Measurements from ENCODE around the gene SRI. TPM values are rescaled to one million over a fixed set of nuclear protein-coding genes. Genes with fewer than 3 reads are reported as not detected.

SRI gene
- total RNA-seq, 1 donor from 2014 or later: 136 TPM

DNA sequence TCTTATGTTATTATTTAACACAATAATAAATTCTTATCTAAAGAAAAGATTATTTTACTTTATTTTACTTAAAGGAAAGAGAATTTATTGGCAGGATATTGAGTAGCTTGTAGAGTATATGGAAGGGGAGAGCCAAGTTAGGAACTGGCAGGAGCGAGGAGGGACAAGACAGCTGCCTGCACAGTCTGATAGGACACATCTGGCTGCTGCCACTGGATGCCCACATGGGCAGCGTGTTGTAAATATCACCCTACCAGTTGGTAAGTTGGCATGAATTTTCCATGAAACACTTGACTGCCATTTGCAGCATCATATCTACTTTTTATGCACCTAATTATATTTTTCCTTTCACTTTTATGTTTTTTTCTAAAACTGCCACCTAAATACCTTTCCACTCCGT is 19.6 kb downstream of the SRI start:
- H3K27me3 ChIP-seq: no peaks in the 10 kb centered on the region
- DNase-seq (ENCODE audit: low spot score): no peak
- peak overlapping the region; percentile 49 for H3K27ac ChIP-seq
- no peaks in the 10 kb centered on the region for H3K79me2 ChIP-seq (ENCODE audit: low read depth)
- peaks cover 31% of the 10 kb centered on the region for H3K4me1 ChIP-seq
- H3K27ac Mint-ChIP-seq: no peak overlapping the region
- H3K4me3 Mint-ChIP-seq: no peak overlapping the region
- H3K9me3 Mint-ChIP-seq: no peaks in the 10 kb centered on the region
- no peaks in the 10 kb centered on the region for H3K27me3 Mint-ChIP-seq (ENCODE audit: insufficient read depth, low read depth)
- peaks cover 18% of the 10 kb centered on the region for H3K4me1 Mint-ChIP-seq
- no peak overlapping the region for H3K9ac ChIP-seq
- H2AFZ ChIP-seq (replicated peaks): no peak overlapping the region
- H3K4me2 ChIP-seq: peak overlapping the region; percentile 68
- peaks cover 22% of the 10 kb centered on the region for H3K36me3 Mint-ChIP-seq
- H4K20me1 ChIP-seq (ENCODE audit: low read depth): no peaks in the 10 kb centered on the region
- H3K9me3 ChIP-seq (ENCODE audit: low read depth): no peaks in the 10 kb centered on the region
- TF ChIP-seq EZH2phosphoT487 (IDR thresholded peaks at IDR 0.05) (no peak), EZH2 (IDR thresholded peaks at IDR 0.05) (no peak)
- TF ChIP-seq, protein P1, sequence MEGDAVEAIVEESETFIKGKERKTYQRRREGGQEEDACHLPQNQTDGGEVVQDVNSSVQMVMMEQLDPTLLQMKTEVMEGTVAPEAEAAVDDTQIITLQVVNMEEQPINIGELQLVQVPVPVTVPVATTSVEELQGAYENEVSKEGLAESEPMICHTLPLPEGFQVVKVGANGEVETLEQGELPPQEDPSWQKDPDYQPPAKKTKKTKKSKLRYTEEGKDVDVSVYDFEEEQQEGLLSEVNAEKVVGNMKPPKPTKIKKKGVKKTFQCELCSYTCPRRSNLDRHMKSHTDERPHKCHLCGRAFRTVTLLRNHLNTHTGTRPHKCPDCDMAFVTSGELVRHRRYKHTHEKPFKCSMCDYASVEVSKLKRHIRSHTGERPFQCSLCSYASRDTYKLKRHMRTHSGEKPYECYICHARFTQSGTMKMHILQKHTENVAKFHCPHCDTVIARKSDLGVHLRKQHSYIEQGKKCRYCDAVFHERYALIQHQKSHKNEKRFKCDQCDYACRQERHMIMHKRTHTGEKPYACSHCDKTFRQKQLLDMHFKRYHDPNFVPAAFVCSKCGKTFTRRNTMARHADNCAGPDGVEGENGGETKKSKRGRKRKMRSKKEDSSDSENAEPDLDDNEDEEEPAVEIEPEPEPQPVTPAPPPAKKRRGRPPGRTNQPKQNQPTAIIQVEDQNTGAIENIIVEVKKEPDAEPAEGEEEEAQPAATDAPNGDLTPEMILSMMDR (IDR thresholded peaks at IDR 0.05): no peak
- H3K36me3 ChIP-seq: no peaks in the 10 kb centered on the region
- H3F3A ChIP-seq (ENCODE audit: low read depth): peaks cover 22% of the 10 kb centered on the region
- H3K4me3 ChIP-seq: no peak overlapping the region

DNA sequence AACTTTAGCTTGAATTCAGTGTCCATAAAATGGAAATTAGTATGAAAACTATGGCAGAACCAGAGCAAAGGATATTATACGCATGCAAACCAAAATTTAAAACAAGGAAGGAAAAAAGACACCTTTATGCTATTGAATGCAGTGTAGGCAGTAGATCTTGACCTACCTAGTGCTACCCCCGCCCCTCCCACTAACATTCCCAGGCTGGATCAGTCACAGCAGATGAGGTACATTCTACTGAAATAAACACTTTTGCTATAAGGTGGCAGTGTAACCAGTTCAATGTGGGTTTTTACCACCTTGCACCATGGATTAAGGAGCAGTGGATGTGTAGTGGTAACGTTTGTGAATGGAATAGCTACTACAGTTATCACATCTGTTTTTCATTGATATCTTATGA is 27.9 kb downstream of the SRI start:
- no peak overlapping the region for H3K4me3 Mint-ChIP-seq
- H2AFZ ChIP-seq (replicated peaks): no peak overlapping the region
- H3K36me3 Mint-ChIP-seq: peaks cover 5% of the 10 kb centered on the region
- H3K9me3 ChIP-seq (ENCODE audit: low read depth): no peaks in the 10 kb centered on the region
- no peak overlapping the region for H3K4me3 ChIP-seq
- no peaks in the 10 kb centered on the region for H3F3A ChIP-seq (ENCODE audit: low read depth)
- H3K9ac ChIP-seq: no peak overlapping the region
- H3K36me3 ChIP-seq: no peaks in the 10 kb centered on the region
- TF ChIP-seq, protein P1 (IDR thresholded peaks at IDR 0.05): no peak
- no peak for TF ChIP-seq EZH2phosphoT487 (IDR thresholded peaks at IDR 0.05)
- TF ChIP-seq EZH2 (IDR thresholded peaks at IDR 0.05): no peak
- no peak overlapping the region for H3K4me2 ChIP-seq
- no peaks in the 10 kb centered on the region for H3K27me3 ChIP-seq
- no peaks in the 10 kb centered on the region for H3K4me1 ChIP-seq
- no peak overlapping the region for H3K27ac ChIP-seq
- H3K27me3 Mint-ChIP-seq (ENCODE audit: insufficient read depth, low read depth): no peaks in the 10 kb centered on the region
- H3K9me3 Mint-ChIP-seq: no peaks in the 10 kb centered on the region
- no peaks in the 10 kb centered on the region for H4K20me1 ChIP-seq (ENCODE audit: low read depth)
- no peaks in the 10 kb centered on the region for H3K4me1 Mint-ChIP-seq
- no peak for DNase-seq (ENCODE audit: low spot score)
- H3K27ac Mint-ChIP-seq: no peak overlapping the region
- no peaks in the 10 kb centered on the region for H3K79me2 ChIP-seq (ENCODE audit: low read depth)

DNA sequence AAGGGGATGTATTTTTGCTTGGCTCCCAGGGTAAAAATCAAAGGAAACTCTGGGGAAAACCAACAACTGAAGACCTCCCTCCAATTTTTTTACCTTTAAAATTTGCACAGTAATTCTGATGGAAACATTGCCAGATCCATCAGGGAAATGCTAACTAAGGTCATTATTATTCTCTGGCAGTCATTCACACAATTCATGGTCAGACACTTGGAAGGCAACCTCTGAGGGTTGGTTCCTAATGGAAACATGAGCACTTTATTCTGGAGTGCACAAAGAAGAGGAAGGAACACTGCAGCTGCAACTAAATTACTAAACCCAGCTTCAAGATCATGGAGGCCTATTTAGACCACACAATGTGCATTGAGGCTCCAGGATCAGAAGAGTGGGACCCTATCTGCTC is 34.2 kb downstream of the SRI start:
- H3K27ac ChIP-seq: no peak overlapping the region
- H3K27ac Mint-ChIP-seq: no peak overlapping the region
- TF ChIP-seq, protein P1 (IDR thresholded peaks at IDR 0.05): no peak
- TF ChIP-seq EZH2 (IDR thresholded peaks at IDR 0.05) (no peak), EZH2phosphoT487 (IDR thresholded peaks at IDR 0.05) (no peak)

More for the DNA sequence above, 34.2 kb downstream of the SRI start:
- Histone ChIP-seq H3K4me1 (no peaks in the 10 kb centered on the region), H4K20me1 (ENCODE audit: low read depth) (no peaks in the 10 kb centered on the region), H3K36me3 (no peaks in the 10 kb centered on the region), H3F3A (ENCODE audit: low read depth) (no peaks in the 10 kb centered on the region), H3K79me2 (ENCODE audit: low read depth) (no peaks in the 10 kb centered on the region), H2AFZ (replicated peaks) (no peak overlapping the region), H3K9ac (no peak overlapping the region), H3K4me3 (no peak overlapping the region), H3K4me2 (no peak overlapping the region), H3K27me3 (no peaks in the 10 kb centered on the region), H3K9me3 (ENCODE audit: low read depth) (no peaks in the 10 kb centered on the region)
- no peaks in the 10 kb centered on the region for H3K4me1 Mint-ChIP-seq
- H3K9me3 Mint-ChIP-seq: no peaks in the 10 kb centered on the region
- H3K36me3 Mint-ChIP-seq: peaks cover 3% of the 10 kb centered on the region
- no peak for DNase-seq (ENCODE audit: low spot score)
- H3K4me3 Mint-ChIP-seq: no peak overlapping the region
- H3K27me3 Mint-ChIP-seq (ENCODE audit: insufficient read depth, low read depth): no peaks in the 10 kb centered on the region
